Measurements from ENCODE around the gene MEP1A. TPM values are rescaled to one million over a fixed set of nuclear protein-coding genes. Genes with fewer than 3 reads are reported as not detected.

The MEP1A gene
- total RNA-seq, 1 experiment from 2014 or later: not detected

GRCh38 chr6:46784535-46784934 is 8.7 kb upstream of the MEP1A start:
- intact Hi-C loops (cut with micrococcal nuclease): loop anchor here (5.0 kb wide), 1 partner anchor 367 kb away; no protein-coding TSS in a partner anchor
- ATAC-seq (no peak), DNase-seq (no peak)
- ChIA-PET POLR2A (ENCODE audit: unreplicated experiment) (no interaction called here), CTCF (no interaction called here)
- Histone ChIP-seq H4K20me1 (ENCODE audit: low read length) (no peaks in the 10 kb centered on the region), H3K4me1 (ENCODE audit: insufficient read depth, low read length) (no peaks in the 10 kb centered on the region), H3K27ac (ENCODE audit: low read length) (no peak overlapping the region), H2AFZ (ENCODE audit: low read length) (no peak overlapping the region), H3F3A (ENCODE audit: low read length, unreplicated experiment) (no peaks in the 10 kb centered on the region), H3K36me3 (ENCODE audit: low read depth, low read length) (no peaks in the 10 kb centered on the region), H3K9me2 (replicated peaks; ENCODE audit: low read length) (no peaks in the 10 kb centered on the region), H3K27me3 (ENCODE audit: low read length) (no peaks in the 10 kb centered on the region), H3K4me2 (ENCODE audit: low read length) (no peak overlapping the region), H3K79me2 (ENCODE audit: low read length) (no peaks in the 10 kb centered on the region), H3K4me3 (ENCODE audit: low read length) (no peak overlapping the region), H3K9ac (ENCODE audit: low read length) (no peak overlapping the region), H3K9me3 (ENCODE audit: low read length) (no peaks in the 10 kb centered on the region)
- TF ChIP-seq EZH2phosphoT487 (IDR thresholded peaks at IDR 0.05; ENCODE audit: borderline replicate concordance, low read length): no peak
- BruUV-seq (replicated peaks): no TSS peak

- no peaks in the 10 kb centered on the region for H3K9me2 ChIP-seq (replicated peaks; ENCODE audit: low read length)
- H3K9me3 ChIP-seq (ENCODE audit: low read length): no peaks in the 10 kb centered on the region
- DNase-seq (no peak), ATAC-seq (no peak)
- no peaks in the 10 kb centered on the region for H3K79me2 ChIP-seq (ENCODE audit: low read length)
- H3K4me2 ChIP-seq (ENCODE audit: low read length): no peak overlapping the region
- no peaks in the 10 kb centered on the region for H3F3A ChIP-seq (ENCODE audit: low read length, unreplicated experiment)
- H3K27me3 ChIP-seq (ENCODE audit: low read length): no peaks in the 10 kb centered on the region
- H3K4me3 ChIP-seq (ENCODE audit: low read length): no peak overlapping the region
- H4K20me1 ChIP-seq (ENCODE audit: low read length): no peaks in the 10 kb centered on the region
- no peak overlapping the region for H3K27ac ChIP-seq (ENCODE audit: low read length)
- intact Hi-C loops (cut with micrococcal nuclease): no loop called here
- H3K36me3 ChIP-seq (ENCODE audit: low read depth, low read length): no peaks in the 10 kb centered on the region
- H2AFZ ChIP-seq (ENCODE audit: low read length): no peak overlapping the region
- H3K9ac ChIP-seq (ENCODE audit: low read length): no peak overlapping the region
- CTCF ChIA-PET: no interaction called here
- POLR2A ChIA-PET (ENCODE audit: unreplicated experiment): interaction anchor here (1.1 kb wide), 1 partner anchor 203 kb away, joined by 5 read pairs; no protein-coding TSS in a partner anchor
- no peaks in the 10 kb centered on the region for H3K4me1 ChIP-seq (ENCODE audit: insufficient read depth, low read length)
- no TSS peak for BruUV-seq (replicated peaks)
- TF ChIP-seq EZH2 (IDR thresholded peaks at IDR 0.05; ENCODE audit: low read length, unreplicated experiment) (no peak), EZH2phosphoT487 (IDR thresholded peaks at IDR 0.05; ENCODE audit: borderline replicate concordance, low read length) (no peak)
- TF ChIP-seq, protein P1, sequence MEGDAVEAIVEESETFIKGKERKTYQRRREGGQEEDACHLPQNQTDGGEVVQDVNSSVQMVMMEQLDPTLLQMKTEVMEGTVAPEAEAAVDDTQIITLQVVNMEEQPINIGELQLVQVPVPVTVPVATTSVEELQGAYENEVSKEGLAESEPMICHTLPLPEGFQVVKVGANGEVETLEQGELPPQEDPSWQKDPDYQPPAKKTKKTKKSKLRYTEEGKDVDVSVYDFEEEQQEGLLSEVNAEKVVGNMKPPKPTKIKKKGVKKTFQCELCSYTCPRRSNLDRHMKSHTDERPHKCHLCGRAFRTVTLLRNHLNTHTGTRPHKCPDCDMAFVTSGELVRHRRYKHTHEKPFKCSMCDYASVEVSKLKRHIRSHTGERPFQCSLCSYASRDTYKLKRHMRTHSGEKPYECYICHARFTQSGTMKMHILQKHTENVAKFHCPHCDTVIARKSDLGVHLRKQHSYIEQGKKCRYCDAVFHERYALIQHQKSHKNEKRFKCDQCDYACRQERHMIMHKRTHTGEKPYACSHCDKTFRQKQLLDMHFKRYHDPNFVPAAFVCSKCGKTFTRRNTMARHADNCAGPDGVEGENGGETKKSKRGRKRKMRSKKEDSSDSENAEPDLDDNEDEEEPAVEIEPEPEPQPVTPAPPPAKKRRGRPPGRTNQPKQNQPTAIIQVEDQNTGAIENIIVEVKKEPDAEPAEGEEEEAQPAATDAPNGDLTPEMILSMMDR (conservative IDR thresholded peaks at IDR 0.05; ENCODE audit: low read depth, low read length): no peak
These were observed 5.2 kb upstream of the MEP1A start for GRCh38 chr6:46787871-46788540.

DNA sequence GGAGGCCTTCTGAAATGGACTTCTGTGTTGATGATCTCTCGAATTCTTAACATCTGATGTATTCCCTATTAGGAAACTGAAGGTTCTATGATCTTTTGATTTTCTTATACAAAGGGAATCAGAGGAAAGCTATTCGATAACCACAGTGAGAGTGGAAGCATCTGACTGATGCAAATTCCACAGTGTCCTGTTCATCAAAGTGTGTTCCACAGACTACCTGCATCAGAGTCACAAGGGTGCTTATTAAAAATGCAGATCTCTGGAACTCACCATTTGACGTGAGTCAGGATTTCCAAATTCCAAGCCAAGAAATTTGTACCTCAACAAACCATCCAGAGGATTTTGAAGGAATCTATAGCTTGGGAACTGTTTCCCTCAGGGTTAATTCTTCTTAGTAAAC is 4.4 kb upstream of the MEP1A start:
- Histone ChIP-seq H3K4me1 (ENCODE audit: insufficient read depth, low read length) (no peaks in the 10 kb centered on the region), H4K20me1 (ENCODE audit: low read length) (no peaks in the 10 kb centered on the region), H3K9ac (ENCODE audit: low read length) (no peak overlapping the region), H3K9me3 (ENCODE audit: low read length) (no peaks in the 10 kb centered on the region), H3K4me2 (ENCODE audit: low read length) (no peak overlapping the region), H3K9me2 (replicated peaks; ENCODE audit: low read length) (no peaks in the 10 kb centered on the region), H3K36me3 (ENCODE audit: low read depth, low read length) (no peaks in the 10 kb centered on the region), H3F3A (ENCODE audit: low read length, unreplicated experiment) (no peaks in the 10 kb centered on the region), H2AFZ (ENCODE audit: low read length) (no peak overlapping the region), H3K27ac (ENCODE audit: low read length) (no peak overlapping the region), H3K4me3 (ENCODE audit: low read length) (no peak overlapping the region), H3K27me3 (ENCODE audit: low read length) (no peaks in the 10 kb centered on the region), H3K79me2 (ENCODE audit: low read length) (no peaks in the 10 kb centered on the region)
- intact Hi-C loops (cut with micrococcal nuclease): no loop called here
- TF ChIP-seq EZH2 (IDR thresholded peaks at IDR 0.05; ENCODE audit: low read length, unreplicated experiment) (no peak), EZH2phosphoT487 (IDR thresholded peaks at IDR 0.05; ENCODE audit: borderline replicate concordance, low read length) (no peak)
- TF ChIP-seq, protein P1 (conservative IDR thresholded peaks at IDR 0.05; ENCODE audit: low read depth, low read length): no peak
- ChIA-PET POLR2A (ENCODE audit: unreplicated experiment) (interaction anchor here (1.1 kb wide), 1 partner anchor 202 kb away, joined by 5 read pairs; no protein-coding TSS in a partner anchor), CTCF (no interaction called here)
- DNase-seq: no peak
- no TSS peak for BruUV-seq (replicated peaks)
- ATAC-seq: no peak

Measured in PC-3 (cell line).